SJSA1 (cell line): Measurements from ENCODE around the gene REEP2. TPM values are rescaled to one million over a fixed set of nuclear protein-coding genes. Genes with fewer than 3 reads are reported as not detected.

Experiments used
- DNase-seq, 2 experiments: peaks; one replicate each; pipeline ENCODE4 v3.0.0-alpha.2; 2015 to 2020; ENCODE audit warnings: low spot score in 2 of 2, low read depth in 1 of 2
- H3K27ac ChIP-seq: fragments of 250-450 bp; sonication (Bioruptor Pico); 2 replicates; pipeline ENCODE4 v1.5.1; 2020; ENCODE audit warnings: mild to moderate bottlenecking, moderate library complexity
- H3K27me3 ChIP-seq: fragments of 250-450 bp; sonication (Bioruptor Pico); replicated peaks from 2 replicates; pipeline ENCODE4 v1.5.1; 2020; ENCODE audit warnings: mild to moderate bottlenecking, moderate library complexity
- H3K36me3 ChIP-seq: fragments of 250-450 bp; sonication (Bioruptor Pico); 2 replicates; pipeline ENCODE4 v1.5.1; 2020; ENCODE audit warnings: mild to moderate bottlenecking
- H3K4me1 ChIP-seq: fragments of 250-450 bp; sonication (Bioruptor Pico); replicated peaks from 2 replicates; pipeline ENCODE4 v1.6.1; 2021; ENCODE audit warnings: mild to moderate bottlenecking
- H3K4me3 ChIP-seq: fragments of 250-450 bp; sonication (Bioruptor Pico); 2 replicates; pipeline ENCODE4 v1.5.1; 2020; ENCODE audit warnings: mild to moderate bottlenecking
- H3K9me3 ChIP-seq: fragments of 250-450 bp; sonication (Bioruptor Pico); replicated peaks from 2 replicates; pipeline ENCODE4 v1.5.1; 2020; ENCODE audit warnings: mild to moderate bottlenecking
- total RNA-seq: library from RNA; depleted of rRNA; stranded (reverse); fragments of >200 nt; shearing (Covaris generic); gene quantifications from 2 replicates; pipeline ENCODE4 v1.2.3, GENCODE V29; 2014

REEP2 gene
- total RNA-seq, 1 experiment from 2014 or later = 0.21 TPM

GRCh38 chr5:138440159-138441073, 1.6 kb downstream of the REEP2 start:
- H3K4me3 ChIP-seq = no peak overlapping the region
- peaks cover 6% of the 10 kb centered on the region; the same call in 1 of the 2 replicates for H3K9me3 ChIP-seq
- H3K27me3 ChIP-seq = no peaks in the 10 kb centered on the region; the same call in 1 of the 2 replicates
- peaks cover 13% of the 10 kb centered on the region for H3K4me1 ChIP-seq
- H3K36me3 ChIP-seq = peaks cover 19% of the 10 kb centered on the region
- no peak for DNase-seq
- no peak overlapping the region for H3K27ac ChIP-seq

- Histone ChIP-seq H3K27ac (no peak overlapping the region), H3K4me1 (peaks cover 13% of the 10 kb centered on the region), H3K4me3 (no peak overlapping the region), H3K27me3 (no peaks in the 10 kb centered on the region; the same call in 1 of the 2 replicates), H3K9me3 (peaks cover 6% of the 10 kb centered on the region; the same call in 1 of the 2 replicates), H3K36me3 (peaks cover 11% of the 10 kb centered on the region)
- no peak for DNase-seq
Observed at GRCh38 chr5:138441221-138441620, 2.4 kb downstream of the REEP2 start.

GRCh38 chr5:138444078-138444773, 5.4 kb downstream of the REEP2 start:
- Histone ChIP-seq H3K4me3 (no peak overlapping the region), H3K9me3 (no peaks in the 10 kb centered on the region), H3K4me1 (peaks cover 5% of the 10 kb centered on the region), H3K27me3 (no peaks in the 10 kb centered on the region), H3K27ac (no peak overlapping the region), H3K36me3 (no peaks in the 10 kb centered on the region)
- no peak for DNase-seq

- no peaks in the 10 kb centered on the region for H3K36me3 ChIP-seq
- DNase-seq = no peak
- H3K9me3 ChIP-seq = no peaks in the 10 kb centered on the region
- no peak overlapping the region for H3K4me3 ChIP-seq
- H3K27me3 ChIP-seq = no peaks in the 10 kb centered on the region
- no peak overlapping the region for H3K27ac ChIP-seq
- H3K4me1 ChIP-seq = peaks cover 4% of the 10 kb centered on the region
Observed at GRCh38 chr5:138444774-138445546, 6.1 kb downstream of the REEP2 start.

- H3K4me3 ChIP-seq = no peak overlapping the region
- H3K27me3 ChIP-seq = no peaks in the 10 kb centered on the region
- H3K4me1 ChIP-seq = peaks cover 5% of the 10 kb centered on the region
- no peak for DNase-seq
- H3K36me3 ChIP-seq = no peaks in the 10 kb centered on the region
- H3K9me3 ChIP-seq = no peaks in the 10 kb centered on the region
- H3K27ac ChIP-seq = no peak overlapping the region
Observed at GRCh38 chr5:138445547-138446271, 6.9 kb downstream of the REEP2 start.

GRCh38 chr5:138448070-138448469, 9.2 kb downstream of the REEP2 start:
- Histone ChIP-seq H3K27me3 (no peaks in the 10 kb centered on the region), H3K4me3 (no peak overlapping the region), H3K4me1 (peaks cover 5% of the 10 kb centered on the region), H3K27ac (no peak overlapping the region), H3K36me3 (no peaks in the 10 kb centered on the region), H3K9me3 (no peaks in the 10 kb centered on the region)
- no peak for DNase-seq

- H3K27me3 ChIP-seq = no peaks in the 10 kb centered on the region
- no peak for DNase-seq
- no peak overlapping the region for H3K27ac ChIP-seq
- H3K4me1 ChIP-seq = peaks cover 5% of the 10 kb centered on the region
- no peaks in the 10 kb centered on the region for H3K9me3 ChIP-seq
- no peak overlapping the region for H3K4me3 ChIP-seq
- no peaks in the 10 kb centered on the region for H3K36me3 ChIP-seq
Observed at GRCh38 chr5:138448481-138449398, 9.9 kb downstream of the REEP2 start.

GRCh38 chr5:138449501-138450239, 10.8 kb downstream of the REEP2 start:
- H3K9me3 ChIP-seq = no peaks in the 10 kb centered on the region
- H3K27ac ChIP-seq = no peak overlapping the region
- DNase-seq = peak; percentile 87 to 92
- peaks cover 5% of the 10 kb centered on the region for H3K4me1 ChIP-seq
- H3K4me3 ChIP-seq = no peak overlapping the region
- no peaks in the 10 kb centered on the region for H3K36me3 ChIP-seq
- no peaks in the 10 kb centered on the region for H3K27me3 ChIP-seq

- DNase-seq = no peak
- no peaks in the 10 kb centered on the region for H3K27me3 ChIP-seq
- H3K4me3 ChIP-seq = no peak overlapping the region
- peaks cover 5% of the 10 kb centered on the region for H3K4me1 ChIP-seq
- H3K9me3 ChIP-seq = no peaks in the 10 kb centered on the region
- H3K27ac ChIP-seq = no peak overlapping the region
- no peaks in the 10 kb centered on the region for H3K36me3 ChIP-seq
Observed at GRCh38 chr5:138450971-138451370, 12.1 kb downstream of the REEP2 start.

- no peaks in the 10 kb centered on the region for H3K27me3 ChIP-seq
- no peak overlapping the region for H3K27ac ChIP-seq
- H3K36me3 ChIP-seq = no peaks in the 10 kb centered on the region
- no peaks in the 10 kb centered on the region for H3K9me3 ChIP-seq
- no peak for DNase-seq
- H3K4me1 ChIP-seq = peaks cover 5% of the 10 kb centered on the region
- H3K4me3 ChIP-seq = no peak overlapping the region
Observed at GRCh38 chr5:138452720-138453119, 13.9 kb downstream of the REEP2 start.

GRCh38 chr5:138453590-138453989, 14.7 kb downstream of the REEP2 start:
- peaks cover 5% of the 10 kb centered on the region for H3K4me1 ChIP-seq
- DNase-seq = no peak
- H3K9me3 ChIP-seq = no peaks in the 10 kb centered on the region
- no peaks in the 10 kb centered on the region for H3K36me3 ChIP-seq
- H3K4me3 ChIP-seq = no peak overlapping the region
- no peaks in the 10 kb centered on the region for H3K27me3 ChIP-seq
- no peak overlapping the region for H3K27ac ChIP-seq

- H3K27me3 ChIP-seq = no peaks in the 10 kb centered on the region
- DNase-seq = no peak
- no peaks in the 10 kb centered on the region for H3K36me3 ChIP-seq
- no peaks in the 10 kb centered on the region for H3K9me3 ChIP-seq
- H3K4me3 ChIP-seq = no peak overlapping the region
- H3K4me1 ChIP-seq = peaks cover 5% of the 10 kb centered on the region
- no peak overlapping the region for H3K27ac ChIP-seq
Observed at GRCh38 chr5:138454121-138454520, 15.3 kb downstream of the REEP2 start.
